Body of pancreas (tissue), 4 donors: ENCODE results near the gene ABTB1. TPM values are rescaled to one million over a fixed set of nuclear protein-coding genes. Genes with fewer than 3 reads are reported as not detected.

ENCODE experiments used
- ATAC-seq: fragments of 150-250 bp; one replicate; pipeline ENCODE4 v1.9.1; 2016
- DNase-seq, 4 donors: peaks; one replicate each; pipeline ENCODE4 v3.0.0-alpha.2; 2019
- H3K27ac ChIP-seq, 4 donors: fragments of 200-600 bp; sonication (generic); 1 replicate in 3 of 4; 2 replicates in 1 of 4; pipeline versions ENCODE4 v1.5.1 to v1.6.1; 2016 to 2019; ENCODE audit warnings: mild to moderate bottlenecking in 1 of 4, mixed read lengths in 1 of 4, moderate library complexity in 1 of 4
- H3K27me3 ChIP-seq, 2 donors: fragments of 200-600 bp; sonication (generic); one replicate each; pipeline ENCODE4 v1.6.0; 2016; ENCODE audit warnings: mild to moderate bottlenecking in 1 of 2
- H3K36me3 ChIP-seq, 2 donors: fragments of 200-600 bp; sonication (generic); replicated peaks in 1 of 2; 2 replicates each; pipeline ENCODE4 v1.5.1; 2016; ENCODE audit warnings: low read depth in 2 of 2; ENCODE audit not compliant: insufficient read depth in 1 of 2
- H3K4me1 ChIP-seq: fragments of 200-600 bp; sonication (generic); one replicate; pipeline ENCODE4 v1.6.0; 2016
- H3K4me3 ChIP-seq, 2 donors: fragments of 200-600 bp; sonication (generic); 1 replicate in 1 of 2; 2 replicates in 1 of 2; pipeline ENCODE4 v1.5.1; 2016 to 2019
- H3K9me3 ChIP-seq, 3 donors: fragments of 200-600 bp; sonication (generic); 1 replicate in 2 of 3; 2 replicates in 1 of 3; pipeline ENCODE4 v1.5.1; 2016
- CTCF ChIP-seq, 7 experiments: fragments of 450-650 bp in 4 of 7; fragments of 200-600 bp in 3 of 7; sonication (generic) in 3 of 7; IDR thresholded peaks; one replicate each; pipeline ENCODE4 v1.5.1; 2016 to 2019; ENCODE audit warnings: antibody characterized with exemption in 7 of 7
- POLR2A ChIP-seq, 3 donors: fragments of 450-650 bp; IDR thresholded peaks; one replicate each; pipeline ENCODE4 v1.6.1; 2016; ENCODE audit warnings: antibody characterized with exemption in 3 of 3, mild to moderate bottlenecking in 2 of 3
- WGBS, 2 donors: methylation state at CpG; one replicate each; pipeline ENCODE4 v1.1.5; 2017; 5-methylcytosine and 5-hydroxymethylcytosine counted together
- intact Hi-C: fragments of 100-400 bp; cut with DNase I; formaldehyde crosslinking; loops from one replicate; pipeline ENCODE4 v1.15.1; 2023
- total RNA-seq, 2 donors: library from RNA; depleted of rRNA; stranded (reverse); fragments of >200 nt; gene quantifications; one replicate each; pipeline ENCODE4 v1.1.0, GENCODE V29; 2016

The ABTB1 gene
- total RNA-seq, 2 donors from 2014 or later = 21.4 to 34.0 TPM

DNA sequence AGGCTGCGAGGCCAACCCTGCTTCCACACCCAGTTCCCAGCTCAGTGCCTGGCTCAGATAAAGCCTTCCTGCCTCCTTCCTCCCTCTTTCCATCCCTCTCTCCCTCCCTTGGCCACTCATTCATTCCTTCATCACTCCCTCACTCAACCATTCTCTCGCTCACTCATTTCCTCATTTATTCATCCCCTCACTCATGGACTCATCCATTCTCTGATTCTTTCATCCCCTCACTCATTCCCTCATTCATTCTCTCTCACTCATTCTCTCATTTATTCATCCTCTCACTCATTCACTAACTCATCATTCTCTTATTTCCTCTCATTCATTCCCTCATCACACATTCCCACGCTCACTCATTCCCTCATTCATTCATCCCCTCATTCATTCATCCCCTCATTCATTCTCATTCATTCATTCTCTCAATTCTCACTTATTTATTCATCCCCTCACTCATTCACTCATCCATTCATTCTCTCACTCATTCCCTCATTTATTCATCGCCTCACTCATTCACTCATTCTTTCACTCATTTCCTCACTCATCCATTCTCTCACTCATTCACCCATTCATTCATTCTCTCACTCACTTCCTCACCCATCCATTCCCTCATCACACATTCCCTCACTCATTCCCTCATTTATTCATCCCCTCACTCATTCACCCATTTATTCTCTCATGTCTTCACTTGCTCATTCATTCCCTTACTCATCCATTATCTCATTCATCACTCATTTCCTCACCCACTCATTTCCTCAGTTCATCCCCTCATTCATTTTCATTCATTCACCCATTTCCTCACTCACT lies 13.2 kb downstream of the ABTB1 start:
- Histone ChIP-seq H3K27ac (no peak overlapping the region), H3K4me3 (no peak overlapping the region), H3K27me3 (no peaks in the 10 kb centered on the region), H3K4me1 (no peaks in the 10 kb centered on the region), H3K9me3 (no peaks in the 10 kb centered on the region), H3K36me3 (no peaks in the 10 kb centered on the region)
- WGBS, 2 donors = 89 to 90% methylated on average over 4 of the region's 4 CpGs
- intact Hi-C loops = loop anchor here (10.0 kb wide), 1 partner anchor 111 kb away; no protein-coding TSS in a partner anchor
- TF ChIP-seq CTCF (IDR thresholded peaks at IDR 0.05) (no peak), POLR2A (IDR thresholded peaks at IDR 0.05) (no peak)
- DNase-seq = no peak
- no peak for ATAC-seq

- no peak overlapping the region for H3K27ac ChIP-seq
- H3K36me3 ChIP-seq = no peaks in the 10 kb centered on the region
- H3K27me3 ChIP-seq = no peaks in the 10 kb centered on the region
- no peaks in the 10 kb centered on the region for H3K4me1 ChIP-seq
- ATAC-seq (no peak), DNase-seq (no peak)
- H3K9me3 ChIP-seq = no peaks in the 10 kb centered on the region
- intact Hi-C loops = loop anchor here (10.0 kb wide), 1 partner anchor 112 kb away; no protein-coding TSS in a partner anchor
- H3K4me3 ChIP-seq = no peak overlapping the region
- TF ChIP-seq POLR2A (IDR thresholded peaks at IDR 0.05) = no peak
- TF ChIP-seq CTCF (IDR thresholded peaks at IDR 0.05) = no peak
Observed at GRCh38 chr3:127686512-127686894, 13.8 kb downstream of the ABTB1 start.

- DNase-seq (no peak), ATAC-seq (no peak)
- no peak for TF ChIP-seq POLR2A (IDR thresholded peaks at IDR 0.05)
- TF ChIP-seq CTCF (IDR thresholded peaks at IDR 0.05) = no peak
- 81 to 90% methylated on average over 2 of the region's 2 CpGs for WGBS, 2 donors
- no peaks in the 10 kb centered on the region for H3K4me1 ChIP-seq
- H3K27ac ChIP-seq = no peak overlapping the region
- no peaks in the 10 kb centered on the region for H3K9me3 ChIP-seq
- H3K27me3 ChIP-seq = no peaks in the 10 kb centered on the region
- intact Hi-C loops = loop anchor here (10.0 kb wide), 1 partner anchor 112 kb away; no protein-coding TSS in a partner anchor
- no peak overlapping the region for H3K4me3 ChIP-seq
- H3K36me3 ChIP-seq = no peaks in the 10 kb centered on the region
Observed at GRCh38 chr3:127687228-127687737, 14.5 kb downstream of the ABTB1 start.

GRCh38 chr3:127688022-127688415 lies 15.3 kb downstream of the ABTB1 start:
- H3K4me1 ChIP-seq = no peaks in the 10 kb centered on the region
- TF ChIP-seq POLR2A (IDR thresholded peaks at IDR 0.05) = no peak
- TF ChIP-seq CTCF (IDR thresholded peaks at IDR 0.05) = no peak
- H3K36me3 ChIP-seq = no peaks in the 10 kb centered on the region
- intact Hi-C loops = loop anchor here (10.0 kb wide), 1 partner anchor 113 kb away; no protein-coding TSS in a partner anchor
- WGBS, 2 donors = 57 to 62% methylated on average over 2 of the region's 2 CpGs
- ATAC-seq = no peak
- H3K4me3 ChIP-seq = no peak overlapping the region
- H3K27ac ChIP-seq = no peak overlapping the region
- no peaks in the 10 kb centered on the region for H3K9me3 ChIP-seq
- DNase-seq = peak in 1 of 4 donors; percentile 1
- H3K27me3 ChIP-seq = no peaks in the 10 kb centered on the region
